ENCODE results near the gene SMC1A.

The SMC1A gene

GRCh38 chrX:53337101-53337500, 85.4 kb downstream of the SMC1A start:
- no peak for DNase-seq

- DNase-seq: no peak
Measured at GRCh38 chrX:53333853-53334252, 88.6 kb downstream of the SMC1A start.

- no peak for DNase-seq
Measured at GRCh38 chrX:53332204-53332603, 90.2 kb downstream of the SMC1A start.

GRCh38 chrX:53330331-53330730, 92.1 kb downstream of the SMC1A start:
- no peak for DNase-seq

GRCh38 chrX:53324803-53325202, 97.7 kb downstream of the SMC1A start:
- no peak for DNase-seq
